Stimulated activated CD8-positive, alpha-beta memory T cell treated with anti-CD3 and anti-CD28 coated beads, Interleukin-15, amount 100 ng/mL, for 24 hours (primary cell): ENCODE measurements around the gene UNC5B.

Experiments
- DNase-seq: peaks from one replicate; pipeline ENCODE4 v3.0.0-alpha.2; 2020; ENCODE audit warnings: low read depth

The UNC5B gene

GRCh38 chr10:71300555-71301370, 88.4 kb downstream of the UNC5B start:
- no peak for DNase-seq

GRCh38 chr10:71301371-71301916, 89.1 kb downstream of the UNC5B start:
- no peak for DNase-seq

DNA sequence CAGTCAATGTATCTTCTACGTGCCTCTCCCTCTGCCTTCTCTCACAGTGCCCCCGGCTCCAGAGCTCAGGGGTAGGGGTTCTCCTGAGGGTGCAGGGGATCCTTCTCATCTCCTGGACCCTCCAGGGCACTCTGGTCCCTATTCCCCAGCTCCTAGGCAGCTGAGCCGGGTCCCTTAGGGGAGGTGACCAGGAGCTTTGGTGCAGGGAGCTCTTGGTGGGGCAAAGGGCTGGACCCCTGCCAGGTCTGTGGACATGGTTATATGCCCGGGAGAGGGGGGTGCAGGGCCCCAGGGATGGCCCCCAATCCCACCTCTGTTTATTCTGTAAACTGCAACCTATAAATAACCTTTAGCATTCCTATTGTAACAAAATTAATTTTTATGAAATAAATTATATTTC, 90.1 kb downstream of the UNC5B start:
- no peak for DNase-seq

DNA sequence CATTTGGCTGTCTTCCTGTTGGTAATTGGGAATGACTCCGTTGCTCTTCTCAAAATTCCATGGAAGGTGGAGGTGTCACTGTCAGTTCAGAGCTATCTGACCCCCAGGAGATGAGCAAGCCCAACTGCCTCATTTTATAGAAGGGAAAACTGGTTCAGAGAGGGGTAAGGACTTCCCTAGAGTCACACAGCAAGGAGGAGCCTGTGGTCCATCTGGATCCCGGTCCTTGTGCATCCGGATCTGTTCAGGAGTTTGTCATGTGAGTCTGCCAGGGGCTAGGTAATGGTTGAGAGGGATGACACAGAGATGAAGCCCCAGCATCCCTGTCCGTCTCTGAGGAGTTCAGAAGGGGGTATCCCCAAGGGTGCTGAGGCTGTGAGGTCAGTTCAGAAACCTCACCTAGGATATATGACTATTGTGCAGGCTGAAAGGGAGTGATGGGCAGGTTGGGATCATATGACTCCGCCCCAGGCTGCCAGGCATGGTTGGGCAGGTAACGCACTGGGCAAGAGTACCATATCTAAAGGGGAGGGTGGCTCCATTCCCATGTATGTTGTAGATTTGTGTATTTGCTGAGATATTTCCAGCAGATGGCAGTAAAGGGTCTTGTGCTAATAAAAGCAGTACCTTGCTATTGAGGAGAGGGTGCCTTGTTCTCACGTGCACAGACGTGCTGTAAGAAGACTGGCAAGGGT, 90.7 kb downstream of the UNC5B start:
- no peak for DNase-seq

DNA sequence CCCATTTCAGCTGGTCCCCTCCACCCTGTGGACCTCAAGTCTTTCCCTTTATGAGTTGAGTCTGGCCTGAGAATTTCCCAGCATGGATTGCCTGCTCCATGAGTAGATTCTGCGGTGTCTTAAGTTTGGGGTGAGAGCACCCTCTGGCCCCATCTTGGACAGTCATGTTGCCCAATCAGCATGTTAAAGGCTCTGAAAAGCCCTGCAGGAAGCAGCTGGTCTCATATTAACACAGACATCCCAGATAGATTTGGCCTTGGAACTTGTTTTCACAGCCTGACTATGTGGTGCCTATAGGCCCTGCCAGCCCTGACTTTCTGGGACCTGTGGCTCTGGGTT, 91.2 kb downstream of the UNC5B start:
- no peak for DNase-seq

GRCh38 chr10:71304914-71305313, 92.5 kb downstream of the UNC5B start:
- DNase-seq: no peak

DNA sequence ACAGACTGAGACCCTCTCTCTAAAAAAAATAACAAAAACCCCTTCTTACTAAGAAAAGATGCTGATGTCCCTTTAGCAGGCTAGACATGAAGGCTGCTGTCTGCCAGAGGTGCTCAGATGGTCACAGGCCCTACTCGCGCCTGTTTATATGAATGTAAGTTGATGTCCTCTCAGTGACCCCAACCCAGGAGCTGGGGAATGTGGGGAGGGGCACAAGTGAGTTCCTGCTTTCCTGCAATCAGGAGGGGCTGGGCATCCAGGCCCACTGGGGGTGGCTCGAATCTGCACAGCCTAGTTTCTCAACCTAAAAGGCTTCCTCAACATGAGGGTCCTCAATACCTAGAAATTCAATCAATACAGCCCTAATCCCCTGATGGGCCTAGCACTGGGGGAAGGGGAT, 94.6 kb downstream of the UNC5B start:
- DNase-seq: no peak

GRCh38 chr10:71307469-71308085, 95.2 kb downstream of the UNC5B start:
- no peak for DNase-seq

DNA sequence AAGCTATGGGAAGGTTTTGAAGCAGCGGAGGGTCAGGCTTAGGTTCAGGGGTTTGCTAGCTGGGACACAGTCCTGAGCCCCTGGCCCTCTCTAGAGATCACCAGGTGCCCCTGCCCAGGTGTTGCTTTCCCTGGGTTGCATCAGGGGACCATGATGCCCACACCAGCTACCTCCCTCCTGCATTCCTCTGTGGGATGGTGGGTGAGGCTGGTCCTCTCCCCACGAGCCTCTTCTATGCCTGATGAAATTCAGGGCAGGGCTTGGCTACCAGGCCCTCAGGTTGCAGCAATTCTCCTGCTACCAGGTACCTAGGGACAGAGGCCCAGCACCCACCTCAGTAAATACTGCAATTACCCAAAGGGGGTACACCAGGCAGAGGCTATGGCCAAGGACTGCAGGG, 95.9 kb downstream of the UNC5B start:
- DNase-seq: no peak

GRCh38 chr10:71308985-71309384, 96.6 kb downstream of the UNC5B start:
- no peak for DNase-seq

DNA sequence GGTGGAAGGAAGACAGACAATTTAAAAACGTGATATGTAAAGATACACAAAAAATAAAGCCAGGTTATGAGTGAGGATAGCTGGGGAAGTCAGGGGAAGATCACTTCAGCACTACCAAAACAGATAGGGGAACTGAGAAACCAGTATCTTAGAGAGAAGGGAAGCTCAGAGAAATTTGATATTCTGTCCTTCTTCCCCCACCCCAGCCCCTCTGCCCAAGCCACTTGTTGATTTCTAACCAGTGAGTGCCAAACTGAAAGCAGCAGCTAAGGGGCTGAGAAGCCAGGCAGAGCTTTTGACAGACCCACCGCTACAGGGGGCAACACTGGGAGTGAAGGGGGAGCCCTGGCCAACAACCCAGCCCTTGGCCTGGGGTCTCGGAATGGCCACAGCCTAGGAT, 97.5 kb downstream of the UNC5B start:
- DNase-seq: no peak

DNA sequence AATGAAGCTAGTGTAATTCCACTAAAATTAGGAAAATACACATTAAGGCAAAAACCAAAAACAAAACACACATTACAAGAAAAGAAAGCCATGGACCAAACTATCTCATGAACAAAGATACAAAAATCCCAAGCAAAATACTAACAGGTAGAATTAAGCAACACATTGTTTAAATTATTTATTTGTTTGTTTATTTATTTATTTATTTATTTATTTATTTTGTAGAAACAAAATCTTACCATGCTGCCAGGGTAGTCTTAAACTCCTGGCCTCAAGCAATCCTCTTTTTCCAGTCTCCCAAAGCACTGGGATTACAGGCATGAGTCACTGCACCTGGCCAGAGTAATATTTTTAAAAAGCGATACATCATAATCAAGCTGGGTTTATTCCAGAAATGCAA, 99.8 kb downstream of the UNC5B start:
- no peak for DNase-seq

GRCh38 chr10:71312811-71313789, 100.7 kb downstream of the UNC5B start:
- DNase-seq: no peak

GRCh38 chr10:71314028-71314693, 101.8 kb downstream of the UNC5B start:
- no peak for DNase-seq

DNA sequence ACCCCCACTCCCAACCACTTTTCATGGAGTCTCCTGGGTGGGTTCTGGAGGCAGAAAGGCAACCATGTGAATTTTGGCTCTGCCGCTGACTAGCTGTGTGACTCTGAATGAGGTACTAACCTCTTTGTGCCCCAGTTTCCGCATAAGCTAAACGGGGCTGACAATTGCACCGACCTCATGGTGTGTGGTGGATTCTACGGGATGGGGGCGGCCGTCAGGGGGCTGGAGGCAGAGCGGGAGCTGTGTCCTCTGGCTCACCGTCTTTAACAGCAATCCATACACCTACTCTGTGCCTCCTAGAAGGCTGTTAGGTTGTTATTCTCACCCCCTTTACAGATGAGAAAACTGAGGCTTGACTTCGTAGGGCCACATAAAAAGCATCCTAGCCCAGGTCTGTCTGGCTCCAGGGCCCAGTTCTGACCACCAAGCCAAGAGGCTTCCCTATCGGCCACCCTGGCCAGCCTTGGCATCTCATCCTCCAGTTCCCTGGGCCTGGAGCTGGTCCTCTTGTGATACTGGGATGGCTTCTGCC, 102.4 kb downstream of the UNC5B start:
- DNase-seq: no peak

DNA sequence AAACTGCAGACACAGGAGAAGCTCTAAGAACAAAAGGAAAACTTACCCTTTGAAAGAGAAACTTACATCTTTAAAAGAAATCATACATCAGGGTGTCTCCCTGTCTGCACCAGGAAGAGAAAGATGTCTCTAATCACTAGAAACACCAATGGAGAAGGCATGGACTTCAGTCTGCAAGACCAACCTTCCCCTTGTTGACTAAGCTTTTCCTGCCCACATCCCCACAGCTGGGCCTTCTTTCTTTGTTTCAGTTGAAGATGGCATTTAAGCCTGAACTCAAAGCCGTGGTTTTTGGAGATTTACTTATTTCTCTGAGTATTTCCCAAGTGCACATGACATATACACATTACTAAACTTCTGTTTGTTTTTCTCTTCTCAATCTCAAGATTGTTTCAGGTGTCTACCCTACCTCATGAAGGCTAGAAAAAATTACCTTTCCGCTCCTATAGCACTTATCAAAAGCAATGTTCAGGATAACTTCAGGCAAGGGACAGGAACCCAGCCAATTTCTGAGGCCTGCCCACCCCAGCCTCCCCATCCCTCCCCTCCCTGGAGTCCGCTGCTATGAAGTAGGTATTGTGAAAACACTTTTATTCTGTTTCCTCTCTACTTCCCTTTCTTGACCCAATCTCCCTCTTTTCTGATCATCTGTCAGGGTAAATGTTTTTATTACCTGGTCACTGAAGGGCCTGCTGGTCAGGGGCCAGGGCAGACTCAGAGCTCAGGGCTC, 103.9 kb downstream of the UNC5B start:
- no peak for DNase-seq

DNA sequence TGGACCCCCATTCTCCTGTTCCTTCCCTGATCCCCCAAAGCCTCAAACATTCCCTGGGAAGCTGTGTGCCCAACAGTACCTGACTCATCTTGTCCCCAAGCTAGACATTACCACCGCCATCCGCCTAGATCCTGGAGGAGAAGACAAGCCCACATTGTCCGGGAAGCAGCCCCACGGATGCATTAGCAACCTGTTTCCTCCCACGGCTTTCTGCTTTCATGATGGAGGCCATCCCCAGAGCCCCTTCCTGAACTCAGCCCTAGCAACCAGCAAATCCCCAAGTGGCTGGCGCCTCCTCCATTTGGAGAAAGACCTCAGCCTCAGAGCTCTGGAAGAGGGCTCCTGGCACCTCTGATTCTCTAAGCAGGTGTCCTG, 104.4 kb downstream of the UNC5B start:
- no peak for DNase-seq

DNA sequence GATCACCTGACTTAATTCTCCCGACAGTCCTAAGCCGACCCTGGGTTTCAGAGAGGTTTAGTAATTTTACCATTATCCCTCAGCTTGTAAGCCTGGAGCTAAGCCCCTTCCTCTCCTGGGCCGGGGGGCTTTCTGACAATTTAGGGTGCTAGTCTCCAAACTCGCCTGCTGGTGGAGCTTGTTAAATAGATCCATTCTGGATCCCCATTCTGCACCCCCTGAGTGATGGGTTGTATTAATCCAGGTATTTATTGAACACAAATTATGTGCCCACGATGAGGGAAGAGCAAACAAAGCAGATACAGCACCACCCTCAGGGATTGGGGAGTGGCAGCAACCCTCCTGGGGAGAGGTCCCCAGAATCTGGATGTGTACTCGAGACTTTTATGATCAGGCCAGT, 105.4 kb downstream of the UNC5B start:
- no peak for DNase-seq

DNA sequence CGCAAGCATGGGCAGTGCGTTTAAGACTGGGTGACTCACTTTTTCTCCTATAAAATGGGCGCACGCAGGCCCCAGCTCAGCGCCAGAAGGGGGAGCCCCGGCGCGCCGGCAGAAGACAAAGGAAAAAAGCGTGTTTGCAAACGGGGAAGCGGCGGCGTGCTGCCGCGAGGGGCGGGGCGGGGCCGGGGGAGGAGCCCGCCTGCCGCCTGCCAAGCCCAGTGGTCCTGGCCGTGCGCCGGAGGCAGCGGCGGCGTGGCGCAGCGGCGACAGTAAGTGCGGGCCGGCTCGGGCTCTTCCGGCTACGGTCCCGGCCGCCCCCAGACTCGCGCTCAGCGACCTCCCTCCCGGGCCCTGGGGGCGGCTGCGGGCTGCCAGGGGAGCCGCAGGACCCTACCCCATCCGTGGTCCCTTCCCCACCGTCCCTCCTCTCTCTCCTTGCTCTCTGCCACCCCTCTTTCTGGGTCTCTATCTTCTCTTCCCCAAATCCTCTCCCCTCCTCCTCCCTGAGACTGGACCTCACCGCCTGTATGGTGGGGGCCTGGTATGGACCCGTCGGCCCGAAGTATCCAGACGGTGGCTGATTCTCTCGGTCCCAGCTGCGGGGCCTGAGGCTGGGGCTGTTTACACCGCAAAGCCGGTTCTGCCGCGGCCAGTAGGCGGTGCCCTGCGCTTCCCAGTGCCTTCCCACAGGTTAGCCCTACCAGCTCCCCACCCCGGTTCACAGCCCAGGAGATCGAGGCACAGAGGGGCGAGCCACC, 106.9 kb downstream of the UNC5B start, which contains the start of gene SLC29A3:
TSS of gene SLC29A3 (plus strand) at position 218 of the 758 bp plus-strand sequence. CDS start at position 269, 51 bp downstream.
- DNase-seq: peak; percentile 62
